Thyroid gland (tissue), 4 donors: ENCODE measurements around the gene PBX3. TPM values are rescaled to one million over a fixed set of nuclear protein-coding genes. Genes with fewer than 3 reads are reported as not detected.

Source experiments
- DNase-seq, 2 donors: peaks; one replicate each; pipeline ENCODE4 v3.0.0-alpha.2; 2019
- H3K27ac ChIP-seq, 3 donors: fragments of 200-600 bp; sonication (generic); 1 replicate in 2 of 3; 2 replicates in 1 of 3; pipeline ENCODE4 v1.5.1; 2016 to 2019; ENCODE audit warnings: mild to moderate bottlenecking in 1 of 3, moderate library complexity in 1 of 3
- H3K27me3 ChIP-seq: fragments of 200-600 bp; sonication (generic); one replicate; pipeline ENCODE4 v1.5.1; 2019
- H3K36me3 ChIP-seq, 2 donors: fragments of 200-600 bp; sonication (generic); one replicate each; pipeline ENCODE4 v1.5.1; 2016 to 2019
- H3K4me1 ChIP-seq, 2 donors: fragments of 200-600 bp; sonication (generic); one replicate each; pipeline ENCODE4 v1.5.1; 2017 to 2019
- H3K4me3 ChIP-seq, 3 donors: fragments of 200-600 bp; sonication (generic); replicated peaks in 1 of 3; 1 replicate in 2 of 3; 2 replicates in 1 of 3; pipeline ENCODE4 v1.5.1; 2016; ENCODE audit warnings: mild to moderate bottlenecking in 1 of 3
- H3K9me3 ChIP-seq: fragments of 200-600 bp; sonication (generic); one replicate; pipeline ENCODE4 v1.5.1; 2017
- POLR2A ChIP-seq, 2 donors: fragments of 450-650 bp; IDR thresholded peaks; one replicate each; pipeline ENCODE4 v1.6.1; 2017; ENCODE audit warnings: antibody characterized with exemption in 2 of 2, mild to moderate bottlenecking in 2 of 2, moderate library complexity in 1 of 2
- whole genome bisulfite sequencing, 2 donors: methylation state at CpG; one replicate each; pipeline ENCODE4 v1.1.5; 2017; 5-methylcytosine and 5-hydroxymethylcytosine counted together
- intact Hi-C: fragments of 100-400 bp; cut with DNase I; formaldehyde crosslinking; loops from one replicate; pipeline ENCODE4 v1.15.1; 2023
- total RNA-seq, 4 donors: library from RNA; depleted of rRNA; stranded (reverse); fragments of >200 nt; gene quantifications; one replicate each; pipeline ENCODE4 v1.2.3, GENCODE V29; 2016
- TF ChIP-seq, protein P1 (sequence below), 6 experiments: fragments of 200-600 bp in 3 of 6; fragments of 450-650 bp in 3 of 6; sonication (generic) in 3 of 6; IDR thresholded peaks; one replicate each; pipeline ENCODE4 v1.5.1; 2016 to 2019; ENCODE audit warnings: antibody characterized with exemption in 6 of 6, mild to moderate bottlenecking in 2 of 6, inconsistent platforms in 1 of 6, moderate library complexity in 1 of 6

The PBX3 gene
- total RNA-seq, 4 donors from 2014 or later = 68.5 to 108 (median 71.3) TPM

GRCh38 chr9:125902831-125903512 is 155.8 kb downstream of the PBX3 start:
- Histone ChIP-seq H3K4me1 (peaks cover 5 to 18% of the 10 kb centered on the region in 2 donors), H3K9me3 (no peaks in the 10 kb centered on the region), H3K27me3 (no peaks in the 10 kb centered on the region), H3K27ac (no peak overlapping the region), H3K4me3 (no peak overlapping the region), H3K36me3 (no peaks in the 10 kb centered on the region)
- no peak for DNase-seq
- intact Hi-C loops = no loop called here
- 94 to 96% methylated on average over 2 of the region's 2 CpGs for WGBS, 2 donors
- TF ChIP-seq POLR2A (IDR thresholded peaks at IDR 0.05) = no peak
- TF ChIP-seq, protein P1, sequence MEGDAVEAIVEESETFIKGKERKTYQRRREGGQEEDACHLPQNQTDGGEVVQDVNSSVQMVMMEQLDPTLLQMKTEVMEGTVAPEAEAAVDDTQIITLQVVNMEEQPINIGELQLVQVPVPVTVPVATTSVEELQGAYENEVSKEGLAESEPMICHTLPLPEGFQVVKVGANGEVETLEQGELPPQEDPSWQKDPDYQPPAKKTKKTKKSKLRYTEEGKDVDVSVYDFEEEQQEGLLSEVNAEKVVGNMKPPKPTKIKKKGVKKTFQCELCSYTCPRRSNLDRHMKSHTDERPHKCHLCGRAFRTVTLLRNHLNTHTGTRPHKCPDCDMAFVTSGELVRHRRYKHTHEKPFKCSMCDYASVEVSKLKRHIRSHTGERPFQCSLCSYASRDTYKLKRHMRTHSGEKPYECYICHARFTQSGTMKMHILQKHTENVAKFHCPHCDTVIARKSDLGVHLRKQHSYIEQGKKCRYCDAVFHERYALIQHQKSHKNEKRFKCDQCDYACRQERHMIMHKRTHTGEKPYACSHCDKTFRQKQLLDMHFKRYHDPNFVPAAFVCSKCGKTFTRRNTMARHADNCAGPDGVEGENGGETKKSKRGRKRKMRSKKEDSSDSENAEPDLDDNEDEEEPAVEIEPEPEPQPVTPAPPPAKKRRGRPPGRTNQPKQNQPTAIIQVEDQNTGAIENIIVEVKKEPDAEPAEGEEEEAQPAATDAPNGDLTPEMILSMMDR (IDR thresholded peaks at IDR 0.05) = no peak

DNA sequence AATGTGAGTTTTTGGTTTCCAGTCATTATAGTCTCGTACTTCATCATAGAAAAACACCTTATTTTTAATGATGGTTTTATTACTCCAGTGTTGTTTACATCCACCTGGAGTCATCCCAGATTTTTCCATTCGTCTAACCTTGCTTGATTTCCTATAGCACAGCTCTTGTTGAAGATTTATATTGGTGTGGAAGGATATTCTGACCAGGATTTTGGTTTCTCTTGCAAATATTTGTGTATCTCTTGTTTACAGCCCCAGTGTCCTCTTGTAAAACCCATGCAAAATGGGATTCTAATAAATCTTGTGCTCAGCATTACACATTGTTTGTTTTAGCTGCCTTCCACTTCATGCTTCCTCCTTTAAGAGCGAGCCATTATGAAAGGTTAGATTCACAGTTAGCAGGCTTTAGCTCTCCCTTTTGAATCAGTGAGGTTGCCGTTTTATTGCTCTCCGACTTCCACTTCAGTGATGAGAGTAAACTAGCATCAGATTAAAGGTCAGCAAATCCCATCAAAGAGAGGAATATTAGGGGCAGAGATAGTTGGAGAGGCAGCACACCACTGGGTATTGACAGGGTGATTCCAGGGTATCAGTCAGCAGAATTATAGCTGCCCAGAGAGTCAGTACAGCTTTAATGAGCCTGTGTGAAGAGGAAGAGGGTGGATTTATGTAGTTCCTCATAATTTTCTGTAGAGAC is 157.1 kb downstream of the PBX3 start:
- Histone ChIP-seq H3K27ac (no peak overlapping the region), H3K27me3 (no peaks in the 10 kb centered on the region), H3K36me3 (no peaks in the 10 kb centered on the region), H3K9me3 (no peaks in the 10 kb centered on the region), H3K4me3 (no peak overlapping the region), H3K4me1 (peaks cover 5 to 18% of the 10 kb centered on the region in 2 donors)
- 59 to 63% methylated on average over 5 of the region's 5 CpGs for WGBS, 2 donors
- intact Hi-C loops = no loop called here
- TF ChIP-seq POLR2A (IDR thresholded peaks at IDR 0.05) = no peak
- TF ChIP-seq, protein P1 (IDR thresholded peaks at IDR 0.05) = no peak
- no peak for DNase-seq

DNA sequence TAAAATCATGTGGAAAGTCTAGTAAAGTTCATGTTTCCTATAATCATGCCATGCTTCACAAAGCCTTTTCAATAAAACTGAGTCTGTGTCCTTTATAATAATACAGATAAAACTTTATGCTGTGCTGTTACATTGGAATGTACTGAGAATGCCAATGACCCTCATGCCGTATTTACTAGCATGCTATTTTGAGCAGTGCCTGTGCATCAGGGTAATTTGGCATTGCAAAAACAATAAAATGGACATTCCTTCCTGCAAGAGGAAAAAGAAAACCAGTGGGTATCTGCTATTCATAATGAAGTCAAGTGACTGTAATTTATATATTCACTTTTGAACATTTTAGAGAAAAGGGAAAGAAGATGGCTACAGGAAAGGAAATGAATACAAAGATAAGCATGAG is 159.0 kb downstream of the PBX3 start:
- Histone ChIP-seq H3K4me1 (peaks cover 5 to 18% of the 10 kb centered on the region in 2 donors), H3K27ac (no peak overlapping the region), H3K36me3 (no peaks in the 10 kb centered on the region), H3K27me3 (no peaks in the 10 kb centered on the region), H3K9me3 (no peaks in the 10 kb centered on the region), H3K4me3 (no peak overlapping the region)
- no peak for DNase-seq
- 73 to 76% methylated on average over 1 of the region's 1 CpG for WGBS, 2 donors
- intact Hi-C loops = no loop called here
- no peak for TF ChIP-seq POLR2A (IDR thresholded peaks at IDR 0.05)
- TF ChIP-seq, protein P1 (IDR thresholded peaks at IDR 0.05) = no peak

DNA sequence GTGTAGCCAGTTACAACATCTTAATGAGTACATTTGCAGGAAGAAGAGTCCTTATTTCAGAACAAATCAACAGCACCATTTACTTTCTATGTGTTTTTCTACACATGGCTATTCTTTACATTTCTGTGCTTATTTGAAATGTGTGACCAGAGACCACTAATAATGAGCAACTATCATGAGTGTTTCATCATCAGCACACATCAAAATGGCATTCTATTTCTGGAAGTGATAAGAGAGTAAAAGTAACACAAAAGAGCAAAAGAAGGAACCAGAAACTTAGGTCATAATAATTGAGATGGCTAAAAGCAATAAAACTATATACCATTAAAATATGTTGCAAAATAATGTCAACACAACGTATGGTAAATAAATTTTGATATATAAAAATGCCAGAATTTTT is 159.7 kb downstream of the PBX3 start:
- Histone ChIP-seq H3K27me3 (no peaks in the 10 kb centered on the region), H3K4me1 (peaks cover 5 to 24% of the 10 kb centered on the region in 2 donors), H3K36me3 (no peaks in the 10 kb centered on the region), H3K9me3 (no peaks in the 10 kb centered on the region), H3K27ac (no peak overlapping the region), H3K4me3 (no peak overlapping the region)
- WGBS, 2 donors = 92% methylated on average over 1 of the region's 1 CpG
- no peak for DNase-seq
- intact Hi-C loops = no loop called here
- no peak for TF ChIP-seq POLR2A (IDR thresholded peaks at IDR 0.05)
- TF ChIP-seq, protein P1 (IDR thresholded peaks at IDR 0.05) = no peak

DNA sequence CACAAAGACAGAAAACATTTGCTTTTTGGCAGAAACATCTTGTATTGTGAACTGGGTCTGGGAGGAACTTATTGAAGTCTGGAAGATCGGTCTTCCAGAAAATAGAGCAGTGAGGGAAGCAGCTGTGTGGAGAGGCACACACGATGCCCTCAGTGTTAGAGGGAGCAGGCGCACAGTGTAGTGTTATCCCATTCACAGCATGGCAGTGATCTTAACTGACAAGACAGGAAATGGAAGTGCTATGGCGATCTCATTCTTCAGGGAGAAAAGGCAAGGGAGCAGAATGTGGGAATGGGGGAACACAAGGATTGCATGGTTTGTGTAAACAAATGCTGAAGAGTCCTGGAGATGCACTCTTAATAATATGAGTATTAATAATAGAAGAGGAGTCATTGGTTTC is 161.0 kb downstream of the PBX3 start:
- intact Hi-C loops = no loop called here

More for the DNA sequence above, 161.0 kb downstream of the PBX3 start:
- Histone ChIP-seq H3K27me3 (no peaks in the 10 kb centered on the region), H3K27ac (no peak overlapping the region), H3K36me3 (no peaks in the 10 kb centered on the region), H3K4me1 (peaks cover 9 to 27% of the 10 kb centered on the region in 2 donors), H3K9me3 (no peaks in the 10 kb centered on the region), H3K4me3 (no peak overlapping the region)
- 85 to 87% methylated on average over 4 of the region's 4 CpGs for WGBS, 2 donors
- no peak for TF ChIP-seq POLR2A (IDR thresholded peaks at IDR 0.05)
- TF ChIP-seq, protein P1 (IDR thresholded peaks at IDR 0.05) = no peak
- no peak for DNase-seq
